Loucy (cell line): ENCODE data around the gene TMEM270.
A peak's percentile ranks its signal among the peaks of the same experiment; 100 is the strongest.

Experiments used
- H2AFZ ChIP-seq: fragments of 200-600 bp; sonication (generic); 2 replicates; pipeline ENCODE4 v1.6.0; 2016; ENCODE audit warnings: antibody characterized with exemption, mild to moderate bottlenecking, low read length, moderate library complexity
- H3F3A ChIP-seq: fragments of 200-600 bp; 2 replicates; pipeline ENCODE4 v1.6.0; 2016; ENCODE audit warnings: antibody characterized with exemption, low read depth, mild to moderate bottlenecking
- H3K27me3 ChIP-seq: fragments of 200-600 bp; sonication (generic); 2 replicates; pipeline ENCODE4 v1.6.1; 2014; ENCODE audit warnings: low read length, mild to moderate bottlenecking; ENCODE audit not compliant: insufficient read depth, poor library complexity, severe bottlenecking
- H3K36me3 ChIP-seq: fragments of 200-600 bp; sonication (generic); 2 replicates; pipeline ENCODE4 v1.6.1; 2016; ENCODE audit warnings: low read length; ENCODE audit not compliant: insufficient read depth
- H3K4me1 ChIP-seq: fragments of 200-600 bp; sonication (generic); 2 replicates; pipeline ENCODE4 v1.5.1; 2014; ENCODE audit warnings: low read length, mild to moderate bottlenecking; ENCODE audit not compliant: insufficient read depth, poor library complexity, severe bottlenecking
- H3K4me2 ChIP-seq: fragments of 200-600 bp; sonication (generic); 2 replicates; pipeline ENCODE4 v1.6.0; 2014; ENCODE audit warnings: antibody characterized with exemption, low read length, low read depth, mild to moderate bottlenecking; ENCODE audit not compliant: poor library complexity, severe bottlenecking
- H3K4me3 ChIP-seq: fragments of 200-600 bp; sonication (generic); 2 replicates; pipeline ENCODE4 v1.5.1; 2014; ENCODE audit warnings: low read length, mild to moderate bottlenecking, mixed read lengths; ENCODE audit not compliant: poor library complexity, severe bottlenecking
- H3K79me2 ChIP-seq: fragments of 200-600 bp; sonication (generic); 2 replicates; pipeline ENCODE4 v1.6.1; 2014; ENCODE audit warnings: low read length; ENCODE audit not compliant: insufficient read depth
- H3K9ac ChIP-seq: fragments of 200-600 bp; sonication (generic); 2 replicates; pipeline ENCODE4 v1.6.0; 2014; ENCODE audit warnings: mild to moderate bottlenecking, low read depth, low read length, moderate library complexity; ENCODE audit not compliant: poor library complexity, severe bottlenecking
- H3K9me2 ChIP-seq: fragments of 200-600 bp; sonication (generic); replicated peaks from 2 replicates; pipeline ENCODE4 v1.6.1; 2016; ENCODE audit warnings: low read depth, low read length, mixed read lengths
- H3K9me3 ChIP-seq: fragments of 200-600 bp; sonication (generic); 2 replicates; pipeline ENCODE4 v1.6.1; 2014; ENCODE audit warnings: mild to moderate bottlenecking, antibody characterized with exemption, low read length, low read depth; ENCODE audit not compliant: insufficient read depth
- H4K20me1 ChIP-seq: fragments of 200-600 bp; sonication (generic); 2 replicates; pipeline ENCODE4 v1.6.0; 2014; ENCODE audit warnings: antibody characterized with exemption, low read length, mild to moderate bottlenecking; ENCODE audit not compliant: insufficient read depth, poor library complexity, severe bottlenecking
- CTCF ChIP-seq: fragments of 200-600 bp; sonication (generic); conservative IDR thresholded peaks from 2 replicates; pipeline ENCODE4 v1.5.1; 2014; ENCODE audit warnings: mild to moderate bottlenecking, antibody characterized with exemption, low read length
- EZH2phosphoT487 ChIP-seq: fragments of 200-600 bp; IDR thresholded peaks from 2 replicates; pipeline ENCODE4 v1.6.1; 2018; ENCODE audit warnings: antibody characterized with exemption, mild to moderate bottlenecking, moderate library complexity, borderline replicate concordance

The TMEM270 gene

GRCh38 chr7:73824986-73825385 lies 36.0 kb upstream of the TMEM270 start:
- no peak overlapping the region for H2AFZ ChIP-seq
- no peaks in the 10 kb centered on the region for H3K9me3 ChIP-seq
- H3K36me3 ChIP-seq, result no peaks in the 10 kb centered on the region
- peaks cover 26% of the 10 kb centered on the region for H3K4me1 ChIP-seq
- H3K4me3 ChIP-seq, result no peak overlapping the region
- H3F3A ChIP-seq, result no peaks in the 10 kb centered on the region; the same call in 1 of the 2 replicates
- H4K20me1 ChIP-seq, result no peaks in the 10 kb centered on the region
- no peak overlapping the region for H3K9ac ChIP-seq
- no peaks in the 10 kb centered on the region for H3K79me2 ChIP-seq
- no peaks in the 10 kb centered on the region for H3K27me3 ChIP-seq
- TF ChIP-seq EZH2phosphoT487, result no peak
- no peak for TF ChIP-seq CTCF
- no peaks in the 10 kb centered on the region for H3K9me2 ChIP-seq
- no peak overlapping the region for H3K4me2 ChIP-seq

GRCh38 chr7:73827567-73828106 lies 33.3 kb upstream of the TMEM270 start:
- Histone ChIP-seq H3K27me3 (no peaks in the 10 kb centered on the region), H3K9me3 (no peaks in the 10 kb centered on the region), H3K4me2 (peak overlapping the region; percentile 22), H4K20me1 (no peaks in the 10 kb centered on the region), H2AFZ (no peak overlapping the region), H3K36me3 (no peaks in the 10 kb centered on the region), H3K4me3 (no peak overlapping the region), H3K9me2 (no peaks in the 10 kb centered on the region), H3K4me1 (peaks cover 26% of the 10 kb centered on the region), H3K79me2 (no peaks in the 10 kb centered on the region), H3F3A (no peaks in the 10 kb centered on the region; the same call in 1 of the 2 replicates), H3K9ac (no peak overlapping the region)
- TF ChIP-seq CTCF (no peak), EZH2phosphoT487 (no peak)

- H3K4me2 ChIP-seq, result peak overlapping the region; percentile 31
- H3K79me2 ChIP-seq, result no peaks in the 10 kb centered on the region
- no peaks in the 10 kb centered on the region; the same call in 1 of the 2 replicates for H3F3A ChIP-seq
- TF ChIP-seq EZH2phosphoT487, result no peak
- TF ChIP-seq CTCF, result no peak
- no peak overlapping the region for H3K9ac ChIP-seq
- no peaks in the 10 kb centered on the region for H3K9me3 ChIP-seq
- peaks cover 26% of the 10 kb centered on the region for H3K4me1 ChIP-seq
- no peaks in the 10 kb centered on the region for H3K36me3 ChIP-seq
- peak overlapping the region; percentile 14 for H3K4me3 ChIP-seq
- no peaks in the 10 kb centered on the region for H4K20me1 ChIP-seq
- no peaks in the 10 kb centered on the region for H3K9me2 ChIP-seq
- H2AFZ ChIP-seq, result no peak overlapping the region
- no peaks in the 10 kb centered on the region for H3K27me3 ChIP-seq
Observed at GRCh38 chr7:73828107-73828803, 32.7 kb upstream of the TMEM270 start.
